HEK293T (cell line): ENCODE measurements around the gene DBH.

Experiments used
- ARNT ChIP-seq: fragments of 450-650 bp; IDR thresholded peaks from 2 replicates; pipeline ENCODE4 v1.6.1; 2017; ENCODE audit warnings: mild to moderate bottlenecking
- BHLHE40 ChIP-seq: fragments of 450-650 bp; IDR thresholded peaks from 2 replicates; pipeline ENCODE4 v1.6.1; 2016; ENCODE audit warnings: mild to moderate bottlenecking, moderate library complexity, borderline replicate concordance
- CTBP1 ChIP-seq: fragments of 450-650 bp; IDR thresholded peaks from 2 replicates; pipeline ENCODE4 v1.6.1; 2016; ENCODE audit warnings: borderline replicate concordance
- FOXK2 ChIP-seq: fragments of 450-650 bp; IDR thresholded peaks from 2 replicates; pipeline ENCODE4 v1.6.1; 2016; ENCODE audit warnings: mild to moderate bottlenecking
- FOXM1 ChIP-seq: fragments of 450-650 bp; IDR thresholded peaks from 2 replicates; pipeline ENCODE4 v1.6.1; 2017; ENCODE audit warnings: mild to moderate bottlenecking, borderline replicate concordance
- L3MBTL2 ChIP-seq: fragments of 450-650 bp; conservative IDR thresholded peaks from 2 replicates; pipeline ENCODE4 v1.6.1; 2016; ENCODE audit warnings: mild to moderate bottlenecking
- LEF1 ChIP-seq: fragments of 450-650 bp; IDR thresholded peaks from 2 replicates; pipeline ENCODE4 v1.6.1; 2017; ENCODE audit warnings: mild to moderate bottlenecking, borderline replicate concordance
- SP1 ChIP-seq: fragments of 450-650 bp; IDR thresholded peaks from 2 replicates; pipeline ENCODE4 v1.6.1; 2017
- SUZ12 ChIP-seq: fragments of 450-650 bp; IDR thresholded peaks from 2 replicates; pipeline ENCODE4 v1.6.1; 2016; ENCODE audit warnings: mild to moderate bottlenecking
- TARDBP ChIP-seq: fragments of 450-650 bp; IDR thresholded peaks from 2 replicates; pipeline ENCODE4 v1.6.1; 2016
- ZNF384 ChIP-seq: fragments of 450-650 bp; IDR thresholded peaks from 2 replicates; pipeline ENCODE4 v1.6.1; 2016
- TF ChIP-seq, protein P1 (sequence below): fragments of 450-650 bp; IDR thresholded peaks from 2 replicates; pipeline ENCODE4 v1.6.1; 2016

DNA sequence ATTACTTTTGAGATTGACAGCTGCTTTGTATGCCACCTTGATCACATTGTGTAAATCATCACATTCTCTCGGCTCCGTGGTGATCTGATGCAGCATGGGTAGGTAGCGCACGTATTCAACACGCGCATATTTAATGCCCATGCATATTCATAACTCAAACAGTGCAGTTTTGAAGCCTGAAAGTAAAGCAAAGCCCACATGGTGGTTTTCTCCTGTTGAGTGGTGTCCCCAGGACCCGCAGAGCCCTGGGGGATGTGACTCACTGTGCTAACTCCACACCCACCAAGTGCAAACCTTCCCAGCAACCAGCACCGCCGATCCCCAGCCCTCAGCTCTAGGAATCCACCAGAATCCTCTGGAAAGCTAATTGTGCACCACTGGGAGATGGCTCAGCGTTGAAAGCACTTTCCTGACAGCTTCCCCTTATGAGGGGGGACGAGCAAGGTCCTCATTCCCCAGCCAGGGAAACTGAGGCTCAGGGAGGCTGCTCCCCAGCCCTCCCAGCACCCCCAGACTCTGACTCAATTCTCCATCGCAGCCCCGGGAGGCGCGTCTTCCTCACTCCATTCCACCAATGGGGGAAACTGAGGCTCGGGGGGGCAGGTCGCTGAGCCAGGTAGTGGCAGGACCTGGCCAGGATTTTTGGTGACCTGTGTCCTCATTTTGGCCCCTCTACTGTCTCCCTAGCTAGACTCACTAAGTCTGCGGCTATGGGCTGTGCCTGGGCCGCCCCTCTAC lies 55.6 kb downstream of the DBH start:
- TF ChIP-seq CTBP1 (no peak), BHLHE40 (no peak), SUZ12 (no peak), ARNT (no peak), TARDBP (no peak), ZNF384 (no peak), FOXM1 (no peak), LEF1 (no peak), SP1 (no peak), FOXK2 (no peak), L3MBTL2 (no peak)
- TF ChIP-seq, protein P1, sequence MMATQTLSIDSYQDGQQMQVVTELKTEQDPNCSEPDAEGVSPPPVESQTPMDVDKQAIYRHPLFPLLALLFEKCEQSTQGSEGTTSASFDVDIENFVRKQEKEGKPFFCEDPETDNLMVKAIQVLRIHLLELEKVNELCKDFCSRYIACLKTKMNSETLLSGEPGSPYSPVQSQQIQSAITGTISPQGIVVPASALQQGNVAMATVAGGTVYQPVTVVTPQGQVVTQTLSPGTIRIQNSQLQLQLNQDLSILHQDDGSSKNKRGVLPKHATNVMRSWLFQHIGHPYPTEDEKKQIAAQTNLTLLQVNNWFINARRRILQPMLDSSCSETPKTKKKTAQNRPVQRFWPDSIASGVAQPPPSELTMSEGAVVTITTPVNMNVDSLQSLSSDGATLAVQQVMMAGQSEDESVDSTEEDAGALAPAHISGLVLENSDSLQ: no peak
